ENCODE results near the gene VPS13D.
"Not testable (repeated sequence)": the region's sequence is repeated elsewhere in the genome, so short reads cannot be mapped to it uniquely, and the experiment has no call there.

The VPS13D gene

DNA sequence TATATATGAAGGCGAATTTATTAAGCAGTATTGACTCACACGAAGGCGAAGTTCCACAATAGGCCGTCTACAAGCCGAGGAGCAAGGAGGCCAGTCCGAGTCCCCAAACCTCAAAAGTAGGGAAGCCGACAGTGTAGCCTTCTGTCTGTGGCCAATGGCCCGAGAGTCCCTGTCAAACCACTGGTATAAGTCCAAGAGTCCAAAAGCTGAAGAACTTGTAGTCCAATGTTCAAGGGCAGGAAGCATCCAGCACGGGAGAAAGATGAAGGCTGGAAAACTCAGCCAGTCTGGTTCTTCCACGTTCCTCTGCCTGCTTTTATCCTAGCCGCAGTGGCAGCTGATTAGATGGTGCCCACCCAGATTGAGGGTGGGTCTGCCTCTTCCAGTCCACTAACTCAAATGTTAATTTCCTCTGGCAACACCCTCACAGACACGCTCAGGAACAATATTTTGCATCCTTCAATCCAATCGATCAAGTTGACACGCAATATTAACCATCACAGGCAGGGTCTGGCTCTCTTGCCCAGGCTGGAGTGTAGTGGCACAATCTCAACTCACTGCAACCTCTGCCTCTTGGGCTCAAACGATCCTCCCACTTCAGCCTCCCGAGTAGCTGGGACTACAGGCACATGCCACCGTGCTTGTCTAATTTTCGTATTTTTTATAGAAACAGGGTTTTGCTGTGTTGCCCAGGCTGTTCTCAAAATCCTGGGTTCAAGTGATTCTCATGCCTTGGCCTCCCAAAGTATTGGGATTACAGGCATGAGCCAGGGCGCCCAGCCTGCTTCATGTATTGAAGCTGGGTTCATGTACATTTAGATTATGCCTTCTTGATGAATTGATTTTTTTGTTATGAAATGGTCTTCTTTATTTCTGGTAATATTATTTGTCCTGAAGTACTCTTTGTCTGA lies 302.8 kb downstream of the VPS13D start:
- TF ChIP-seq, protein P1, sequence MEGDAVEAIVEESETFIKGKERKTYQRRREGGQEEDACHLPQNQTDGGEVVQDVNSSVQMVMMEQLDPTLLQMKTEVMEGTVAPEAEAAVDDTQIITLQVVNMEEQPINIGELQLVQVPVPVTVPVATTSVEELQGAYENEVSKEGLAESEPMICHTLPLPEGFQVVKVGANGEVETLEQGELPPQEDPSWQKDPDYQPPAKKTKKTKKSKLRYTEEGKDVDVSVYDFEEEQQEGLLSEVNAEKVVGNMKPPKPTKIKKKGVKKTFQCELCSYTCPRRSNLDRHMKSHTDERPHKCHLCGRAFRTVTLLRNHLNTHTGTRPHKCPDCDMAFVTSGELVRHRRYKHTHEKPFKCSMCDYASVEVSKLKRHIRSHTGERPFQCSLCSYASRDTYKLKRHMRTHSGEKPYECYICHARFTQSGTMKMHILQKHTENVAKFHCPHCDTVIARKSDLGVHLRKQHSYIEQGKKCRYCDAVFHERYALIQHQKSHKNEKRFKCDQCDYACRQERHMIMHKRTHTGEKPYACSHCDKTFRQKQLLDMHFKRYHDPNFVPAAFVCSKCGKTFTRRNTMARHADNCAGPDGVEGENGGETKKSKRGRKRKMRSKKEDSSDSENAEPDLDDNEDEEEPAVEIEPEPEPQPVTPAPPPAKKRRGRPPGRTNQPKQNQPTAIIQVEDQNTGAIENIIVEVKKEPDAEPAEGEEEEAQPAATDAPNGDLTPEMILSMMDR (IDR thresholded peaks at IDR 0.05; ENCODE audit: low read depth, low read length), result no peak

DNA sequence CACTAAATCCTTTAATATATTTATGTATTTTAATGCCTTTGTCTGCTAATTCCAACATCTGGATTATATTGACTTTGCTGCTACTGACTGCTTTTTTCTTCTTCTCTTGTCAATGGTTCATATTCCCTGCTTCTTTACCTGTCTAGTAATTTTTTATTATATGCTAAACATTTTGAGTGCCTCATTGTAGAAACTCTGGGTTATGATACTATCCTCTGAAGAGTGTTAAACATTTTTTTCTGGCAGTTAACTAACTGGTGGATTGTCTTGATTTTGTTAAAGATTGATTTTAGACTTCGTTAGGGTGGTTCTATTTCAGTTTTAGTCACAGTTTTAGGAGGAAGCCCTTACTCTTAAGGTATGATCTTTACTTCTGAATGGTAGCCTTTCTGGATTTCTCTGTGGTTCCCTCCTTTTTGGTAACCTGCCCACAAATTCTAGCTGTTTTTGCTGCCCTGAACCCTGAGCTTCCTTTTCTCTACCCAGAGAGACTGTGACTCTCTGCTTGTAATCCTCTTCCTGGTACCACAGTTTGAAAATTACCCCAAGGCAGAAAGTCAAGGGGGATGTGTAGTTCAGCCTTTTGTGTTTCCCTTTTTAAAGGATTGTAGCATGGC lies 306.3 kb downstream of the VPS13D start:
- no peak overlapping the region for H3K4me3 ChIP-seq (replicated peaks in 1 of 2; ENCODE audit: low read depth in 2 of 2, low read length in 2 of 2)
- no peak for DNase-seq (ENCODE audit: low read depth in 2 of 2)
- TF ChIP-seq, protein P1 (IDR thresholded peaks at IDR 0.05; ENCODE audit: low read depth, low read length), result no peak

More for the DNA sequence above, 302.8 kb downstream of the VPS13D start:
- H3K4me3 ChIP-seq (replicated peaks in 1 of 2; ENCODE audit: low read depth in 2 of 2, low read length in 2 of 2), result no peak overlapping the region
- no peak for DNase-seq (ENCODE audit: low read depth in 2 of 2)

DNA sequence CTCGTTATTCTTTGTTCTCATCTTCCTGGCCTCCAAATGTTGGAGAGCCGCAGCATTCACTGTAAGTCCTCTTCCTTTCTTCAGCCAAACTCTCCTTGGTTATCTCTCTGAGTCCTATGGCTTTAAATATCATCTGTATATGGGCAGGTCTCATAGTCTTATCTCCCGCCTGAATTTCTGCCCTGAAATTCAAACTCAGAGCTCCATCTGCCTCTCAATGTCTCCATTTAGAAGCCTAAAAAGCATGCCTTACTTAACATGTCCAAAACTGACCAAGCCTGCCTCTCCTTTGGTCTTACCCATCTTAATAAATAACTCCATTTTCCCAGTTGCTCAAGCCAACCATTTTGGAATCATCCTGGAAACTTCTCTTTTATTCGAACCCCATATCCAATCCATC lies 307.5 kb downstream of the VPS13D start:
- H3K4me3 ChIP-seq (replicated peaks in 1 of 2; ENCODE audit: low read depth in 2 of 2, low read length in 2 of 2), result no peak overlapping the region
- TF ChIP-seq, protein P1 (IDR thresholded peaks at IDR 0.05; ENCODE audit: low read depth, low read length), result no peak
- DNase-seq (ENCODE audit: low read depth in 2 of 2), result no peak

DNA sequence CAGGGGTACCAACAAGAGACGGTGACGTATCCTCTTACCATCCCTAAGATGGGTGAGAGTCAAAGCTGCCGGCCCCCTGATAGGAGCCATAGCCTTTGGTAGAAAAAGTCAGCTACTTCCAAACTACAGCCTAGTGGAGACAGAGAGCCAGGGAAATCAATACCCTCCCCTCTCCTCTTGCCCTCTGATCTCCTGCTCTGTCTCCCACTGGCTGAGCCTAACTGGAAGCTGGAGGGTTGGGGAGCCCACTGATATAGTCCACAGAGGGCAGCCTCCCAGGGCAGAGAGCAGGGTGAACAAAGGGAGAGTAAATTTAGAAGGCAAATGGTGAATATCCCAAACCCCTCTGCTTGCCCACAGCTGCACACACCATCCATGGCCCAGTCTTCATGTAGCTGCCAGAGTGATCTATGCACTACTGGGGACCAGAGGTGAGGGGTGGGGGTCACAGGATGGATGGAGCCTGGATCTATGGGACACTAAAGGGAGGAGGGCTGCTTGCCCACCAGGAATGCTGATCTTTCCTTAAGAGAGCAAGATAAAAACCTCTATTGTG lies 308.2 kb downstream of the VPS13D start:
- TF ChIP-seq, protein P1 (IDR thresholded peaks at IDR 0.05; ENCODE audit: low read depth, low read length), result no peak
- H3K4me3 ChIP-seq (replicated peaks in 1 of 2; ENCODE audit: low read depth in 2 of 2, low read length in 2 of 2), result no peak overlapping the region
- no peak for DNase-seq (ENCODE audit: low read depth in 2 of 2)

DNA sequence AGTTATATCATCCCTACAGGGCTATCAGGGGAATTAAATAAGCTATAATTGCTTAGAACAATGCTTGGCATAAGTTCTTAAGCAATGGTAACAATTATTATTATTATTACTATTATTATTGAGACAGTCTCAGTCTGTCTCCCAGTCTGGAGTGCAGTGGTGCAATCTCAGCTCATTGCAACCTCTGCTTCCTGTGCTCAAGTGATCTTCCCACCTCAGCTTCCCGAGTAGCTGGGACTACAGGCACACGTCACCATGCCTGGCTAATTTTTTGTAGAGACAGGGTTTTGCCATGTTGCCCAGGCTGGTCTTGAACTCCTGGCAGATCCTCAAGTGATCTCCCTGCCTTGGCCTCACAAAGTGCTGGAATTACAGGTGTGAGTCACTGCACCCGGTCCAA lies 308.7 kb downstream of the VPS13D start:
- not testable (repeated sequence) for H3K4me3 ChIP-seq (replicated peaks in 1 of 2; ENCODE audit: low read depth in 2 of 2, low read length in 2 of 2); DNase-seq (ENCODE audit: low read depth in 2 of 2)

DNA sequence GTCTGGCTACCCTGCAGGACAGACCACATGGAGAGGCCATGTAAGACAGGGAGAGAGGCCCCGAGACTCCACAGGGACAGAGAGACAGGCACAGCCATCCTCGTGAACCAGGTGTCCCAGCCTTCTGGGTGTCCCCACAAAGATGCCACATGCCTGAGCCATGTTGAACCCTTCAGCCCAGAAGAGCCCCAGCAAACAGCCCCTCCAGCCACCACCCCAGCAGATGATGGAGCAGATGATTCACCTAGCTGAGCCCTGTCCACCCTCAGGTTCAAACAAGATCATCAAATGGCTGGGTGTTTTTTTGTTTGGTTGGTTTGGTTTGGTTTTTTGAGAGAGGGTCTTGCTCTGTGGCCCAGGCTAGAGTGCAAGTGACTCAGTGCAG lies 309.5 kb downstream of the VPS13D start:
- TF ChIP-seq, protein P1 (IDR thresholded peaks at IDR 0.05; ENCODE audit: low read depth, low read length), result no peak
- DNase-seq (ENCODE audit: low read depth in 2 of 2), result no peak
- no peak overlapping the region for H3K4me3 ChIP-seq (replicated peaks in 1 of 2; ENCODE audit: low read depth in 2 of 2, low read length in 2 of 2)
